GM06990 (cell line): ENCODE results near the gene MICU2.
A peak's percentile ranks its signal among the peaks of the same experiment; 100 is the strongest.

Source experiments
- DNase-seq: peaks from one replicate; pipeline ENCODE4 v3.0.0-alpha.2; 2011; ENCODE audit not compliant: insufficient read length; ENCODE audit errors: extremely low read depth
- H3K27me3 ChIP-seq: replicated peaks from 2 replicates; pipeline ENCODE4 v1.6.0; 2011; ENCODE audit warnings: low read length; ENCODE audit not compliant: control insufficient read depth, insufficient read depth
- H3K36me3 ChIP-seq: 2 replicates; pipeline ENCODE4 v1.5.1; 2011; ENCODE audit warnings: low read length; ENCODE audit not compliant: control insufficient read depth, insufficient read depth
- H3K4me3 ChIP-seq: replicated peaks from 2 replicates; pipeline ENCODE4 v1.5.1; 2011; ENCODE audit warnings: low read depth, mild to moderate bottlenecking, control low read depth, low read length
- TF ChIP-seq, protein P1 (sequence below): IDR thresholded peaks from 2 replicates; pipeline ENCODE4 v1.5.1; 2011; ENCODE audit warnings: low read length, control low read depth, mild to moderate bottlenecking, inconsistent platforms; ENCODE audit not compliant: insufficient read depth, poor library complexity, severe bottlenecking

Gene MICU2, protein sequence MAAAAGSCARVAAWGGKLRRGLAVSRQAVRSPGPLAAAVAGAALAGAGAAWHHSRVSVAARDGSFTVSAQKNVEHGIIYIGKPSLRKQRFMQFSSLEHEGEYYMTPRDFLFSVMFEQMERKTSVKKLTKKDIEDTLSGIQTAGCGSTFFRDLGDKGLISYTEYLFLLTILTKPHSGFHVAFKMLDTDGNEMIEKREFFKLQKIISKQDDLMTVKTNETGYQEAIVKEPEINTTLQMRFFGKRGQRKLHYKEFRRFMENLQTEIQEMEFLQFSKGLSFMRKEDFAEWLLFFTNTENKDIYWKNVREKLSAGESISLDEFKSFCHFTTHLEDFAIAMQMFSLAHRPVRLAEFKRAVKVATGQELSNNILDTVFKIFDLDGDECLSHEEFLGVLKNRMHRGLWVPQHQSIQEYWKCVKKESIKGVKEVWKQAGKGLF

DNA sequence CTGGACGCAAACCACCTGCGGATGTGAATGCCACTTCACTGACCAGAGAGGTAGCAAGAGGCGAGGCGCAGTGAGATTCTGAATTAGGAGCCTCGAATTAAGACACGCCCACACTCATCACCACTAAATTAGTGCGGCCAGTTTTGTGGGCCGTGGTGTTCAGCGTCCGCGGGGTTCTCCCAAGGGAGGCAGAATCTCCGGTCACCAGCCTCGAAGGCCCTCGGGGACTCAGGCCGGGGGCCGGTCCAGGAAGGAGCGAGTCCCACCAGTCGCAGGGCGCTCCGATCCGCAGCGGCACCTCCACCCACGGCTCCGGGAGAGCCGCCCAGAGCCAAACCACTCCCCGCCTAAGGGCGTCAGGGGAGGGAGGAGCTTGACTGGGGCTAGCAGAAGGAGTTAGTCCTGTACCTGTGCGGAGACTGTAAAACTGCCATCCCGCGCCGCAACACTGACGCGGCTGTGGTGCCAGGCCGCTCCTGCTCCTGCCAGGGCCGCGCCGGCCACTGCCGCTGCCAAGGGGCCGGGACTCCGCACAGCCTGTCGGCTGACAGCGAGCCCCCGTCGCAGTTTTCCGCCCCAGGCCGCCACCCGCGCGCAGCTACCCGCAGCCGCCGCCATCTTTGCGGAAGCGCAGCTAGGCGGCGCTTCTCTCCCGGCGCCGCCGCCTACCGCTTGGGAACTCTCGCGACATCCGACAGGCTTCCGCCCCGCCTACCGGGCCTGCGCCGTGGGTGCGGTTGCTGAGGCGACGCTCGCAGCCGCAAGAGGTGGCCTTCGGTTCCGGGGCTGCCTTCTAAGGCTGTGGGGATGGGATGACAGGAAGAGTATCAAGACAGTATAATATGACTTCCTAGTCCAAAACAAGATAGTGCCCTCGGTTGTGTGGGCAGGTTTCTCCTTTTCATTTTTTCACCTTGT lies at the start of gene MICU2:
Gene MICU2, minus strand, starts transcription at position 640 of the 918 bp plus-strand sequence. Its CDS starts 22 bp downstream, at position 618.
- TF ChIP-seq, protein P1, sequence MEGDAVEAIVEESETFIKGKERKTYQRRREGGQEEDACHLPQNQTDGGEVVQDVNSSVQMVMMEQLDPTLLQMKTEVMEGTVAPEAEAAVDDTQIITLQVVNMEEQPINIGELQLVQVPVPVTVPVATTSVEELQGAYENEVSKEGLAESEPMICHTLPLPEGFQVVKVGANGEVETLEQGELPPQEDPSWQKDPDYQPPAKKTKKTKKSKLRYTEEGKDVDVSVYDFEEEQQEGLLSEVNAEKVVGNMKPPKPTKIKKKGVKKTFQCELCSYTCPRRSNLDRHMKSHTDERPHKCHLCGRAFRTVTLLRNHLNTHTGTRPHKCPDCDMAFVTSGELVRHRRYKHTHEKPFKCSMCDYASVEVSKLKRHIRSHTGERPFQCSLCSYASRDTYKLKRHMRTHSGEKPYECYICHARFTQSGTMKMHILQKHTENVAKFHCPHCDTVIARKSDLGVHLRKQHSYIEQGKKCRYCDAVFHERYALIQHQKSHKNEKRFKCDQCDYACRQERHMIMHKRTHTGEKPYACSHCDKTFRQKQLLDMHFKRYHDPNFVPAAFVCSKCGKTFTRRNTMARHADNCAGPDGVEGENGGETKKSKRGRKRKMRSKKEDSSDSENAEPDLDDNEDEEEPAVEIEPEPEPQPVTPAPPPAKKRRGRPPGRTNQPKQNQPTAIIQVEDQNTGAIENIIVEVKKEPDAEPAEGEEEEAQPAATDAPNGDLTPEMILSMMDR = no peak
- Histone ChIP-seq H3K4me3 (peak within 1 kb of the TSS; percentile 89), H3K36me3 (no peaks in the 10 kb centered on the region), H3K27me3 (peaks cover 1% of the 10 kb centered on the region; the same call in 1 of the 2 replicates)
- DNase-seq = peak; percentile 96

DNA sequence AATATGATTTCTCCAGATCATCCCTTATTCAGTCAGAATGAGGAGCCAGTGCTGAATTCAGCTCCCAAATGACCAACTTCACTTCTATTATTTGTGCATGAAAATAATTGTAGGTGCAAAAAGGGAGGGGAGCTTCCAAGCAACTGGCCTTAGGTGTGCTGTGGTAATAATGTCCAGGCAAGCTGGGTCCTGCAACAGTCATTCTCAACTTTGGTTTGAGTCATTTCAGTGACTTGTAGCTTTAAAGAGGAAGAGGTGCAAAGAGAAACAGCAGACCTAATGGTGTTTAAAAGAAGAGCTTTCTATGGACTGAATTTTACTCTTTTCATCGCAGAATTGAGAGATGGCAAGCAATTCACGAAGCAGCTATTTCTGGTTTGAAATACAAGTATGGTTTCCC lies 37.7 kb upstream of the MICU2 start:
- TF ChIP-seq, protein P1 = no peak

DNA sequence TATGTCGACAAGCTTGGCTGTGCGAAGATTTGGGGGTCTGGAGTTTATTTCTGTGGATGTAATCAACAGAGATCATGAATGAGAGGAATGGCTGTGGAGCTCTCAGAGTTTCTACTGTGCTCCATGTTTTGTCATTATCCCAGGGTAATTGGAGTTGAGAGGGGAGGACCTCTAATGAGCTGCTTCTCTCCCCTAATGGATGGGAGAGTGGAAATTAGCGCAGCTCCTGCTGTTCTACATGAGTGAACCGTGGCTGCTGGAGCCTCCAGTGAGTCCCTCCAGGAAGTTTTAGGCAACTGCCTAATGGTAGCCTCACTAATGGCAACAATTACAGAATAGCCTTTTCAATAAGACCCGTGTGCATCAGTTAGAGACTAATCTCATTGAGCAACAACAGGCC lies 35.6 kb upstream of the MICU2 start:
- TF ChIP-seq, protein P1 = no peak
- Histone ChIP-seq H3K4me3 (no peak overlapping the region), H3K27me3 (no peaks in the 10 kb centered on the region), H3K36me3 (no peaks in the 10 kb centered on the region)
- no peak for DNase-seq

More for the DNA sequence above, 37.7 kb upstream of the MICU2 start:
- DNase-seq = no peak
- H3K27me3 ChIP-seq = no peaks in the 10 kb centered on the region
- H3K36me3 ChIP-seq = no peaks in the 10 kb centered on the region
- no peak overlapping the region for H3K4me3 ChIP-seq

DNA sequence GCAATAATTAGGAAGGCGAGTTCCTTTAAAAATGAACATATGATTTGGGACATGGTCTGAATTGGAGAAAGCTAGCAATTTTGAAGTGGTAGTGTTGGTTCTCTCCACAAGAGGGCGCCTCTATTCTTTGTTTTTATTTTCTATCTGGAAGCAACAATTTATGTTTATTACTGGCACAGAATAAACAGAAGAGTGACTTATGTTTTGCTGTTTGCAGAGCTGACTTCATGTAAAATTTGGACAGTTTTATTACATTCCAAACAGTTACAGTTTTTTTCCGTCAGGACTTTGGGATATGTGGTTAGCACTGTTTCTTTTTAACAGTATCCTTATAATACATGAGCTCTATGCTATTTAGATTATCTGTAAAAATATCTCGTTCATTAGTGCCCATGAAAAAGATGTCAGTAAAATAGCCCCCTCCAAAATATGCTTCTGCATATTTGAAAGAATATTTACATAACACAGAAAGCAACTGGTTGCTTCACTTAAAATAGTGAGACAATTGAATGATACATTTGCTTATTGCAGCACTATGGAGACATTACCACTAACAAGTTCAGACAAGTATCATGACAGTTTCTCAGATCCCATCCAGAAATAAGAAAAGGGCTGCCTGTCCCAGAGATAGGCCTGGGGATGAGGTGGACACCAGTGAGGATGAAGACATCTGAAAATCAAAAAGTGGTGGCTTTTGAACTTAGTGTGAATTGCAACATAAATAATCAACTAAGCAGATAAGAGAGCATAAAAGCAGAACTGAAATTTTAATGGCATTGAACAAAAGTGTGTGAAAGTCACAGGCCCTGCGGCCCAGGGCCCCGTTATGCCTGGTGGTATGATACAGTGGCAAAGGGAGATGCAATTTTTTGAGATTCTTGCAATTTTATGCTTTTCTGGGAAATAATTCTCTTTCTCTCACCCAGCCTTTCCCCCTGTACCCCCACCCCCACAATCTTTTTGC lies 34.6 kb upstream of the MICU2 start:
- Histone ChIP-seq H3K4me3 (no peak overlapping the region), H3K36me3 (no peaks in the 10 kb centered on the region), H3K27me3 (no peaks in the 10 kb centered on the region)
- TF ChIP-seq, protein P1 = peak; percentile 66
- DNase-seq = no peak

DNA sequence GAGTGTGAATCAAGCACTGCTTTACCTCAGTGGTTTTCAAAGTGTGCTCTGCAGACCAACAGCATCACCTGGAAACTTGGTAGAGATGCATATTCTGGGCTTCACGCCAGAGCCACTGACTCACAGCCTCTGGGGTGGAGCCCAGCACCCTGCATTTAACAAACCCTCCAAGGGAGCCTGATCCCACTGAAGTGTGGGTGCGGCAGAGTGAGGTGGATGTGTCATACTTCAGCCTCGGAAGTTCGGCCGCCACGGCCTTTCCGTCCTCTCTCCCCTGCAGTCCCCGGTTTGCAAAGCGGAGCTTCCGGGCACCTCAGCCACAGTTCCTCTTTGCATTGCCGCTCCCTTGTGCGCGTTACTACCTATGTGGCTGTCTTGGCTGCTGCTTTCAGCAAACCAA lies 33.3 kb upstream of the MICU2 start:
- TF ChIP-seq, protein P1 = no peak
- no peaks in the 10 kb centered on the region for H3K36me3 ChIP-seq
- H3K4me3 ChIP-seq = no peak overlapping the region
- no peaks in the 10 kb centered on the region for H3K27me3 ChIP-seq
- DNase-seq = no peak
